ENCODE data around the gene ITPK1.

ITPK1 gene

DNA sequence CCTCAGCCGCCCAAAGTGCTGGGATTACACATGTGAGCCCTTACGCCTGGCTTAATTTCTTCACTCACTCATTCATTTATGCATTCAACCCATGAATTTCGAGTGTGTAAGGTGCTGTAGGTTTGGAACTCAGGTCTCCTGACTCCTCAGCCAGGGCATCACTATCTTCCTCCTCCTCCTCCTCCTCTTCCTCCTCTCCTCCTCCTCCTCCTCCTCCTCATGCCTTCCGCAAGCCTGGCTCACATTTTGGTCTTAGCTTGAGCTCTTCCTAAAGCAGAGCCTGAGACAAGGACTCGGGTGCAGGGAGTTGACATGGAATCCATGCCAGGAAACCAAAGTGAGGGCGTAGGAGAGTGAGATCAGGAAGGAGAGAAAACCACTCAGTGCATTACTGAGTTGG is 213.5 kb downstream of the ITPK1 start:
- TF ChIP-seq TAF1 (IDR thresholded peaks at IDR 0.05; ENCODE audit: borderline replicate concordance, insufficient read depth, low read length): no peak
- TF ChIP-seq, protein P1, sequence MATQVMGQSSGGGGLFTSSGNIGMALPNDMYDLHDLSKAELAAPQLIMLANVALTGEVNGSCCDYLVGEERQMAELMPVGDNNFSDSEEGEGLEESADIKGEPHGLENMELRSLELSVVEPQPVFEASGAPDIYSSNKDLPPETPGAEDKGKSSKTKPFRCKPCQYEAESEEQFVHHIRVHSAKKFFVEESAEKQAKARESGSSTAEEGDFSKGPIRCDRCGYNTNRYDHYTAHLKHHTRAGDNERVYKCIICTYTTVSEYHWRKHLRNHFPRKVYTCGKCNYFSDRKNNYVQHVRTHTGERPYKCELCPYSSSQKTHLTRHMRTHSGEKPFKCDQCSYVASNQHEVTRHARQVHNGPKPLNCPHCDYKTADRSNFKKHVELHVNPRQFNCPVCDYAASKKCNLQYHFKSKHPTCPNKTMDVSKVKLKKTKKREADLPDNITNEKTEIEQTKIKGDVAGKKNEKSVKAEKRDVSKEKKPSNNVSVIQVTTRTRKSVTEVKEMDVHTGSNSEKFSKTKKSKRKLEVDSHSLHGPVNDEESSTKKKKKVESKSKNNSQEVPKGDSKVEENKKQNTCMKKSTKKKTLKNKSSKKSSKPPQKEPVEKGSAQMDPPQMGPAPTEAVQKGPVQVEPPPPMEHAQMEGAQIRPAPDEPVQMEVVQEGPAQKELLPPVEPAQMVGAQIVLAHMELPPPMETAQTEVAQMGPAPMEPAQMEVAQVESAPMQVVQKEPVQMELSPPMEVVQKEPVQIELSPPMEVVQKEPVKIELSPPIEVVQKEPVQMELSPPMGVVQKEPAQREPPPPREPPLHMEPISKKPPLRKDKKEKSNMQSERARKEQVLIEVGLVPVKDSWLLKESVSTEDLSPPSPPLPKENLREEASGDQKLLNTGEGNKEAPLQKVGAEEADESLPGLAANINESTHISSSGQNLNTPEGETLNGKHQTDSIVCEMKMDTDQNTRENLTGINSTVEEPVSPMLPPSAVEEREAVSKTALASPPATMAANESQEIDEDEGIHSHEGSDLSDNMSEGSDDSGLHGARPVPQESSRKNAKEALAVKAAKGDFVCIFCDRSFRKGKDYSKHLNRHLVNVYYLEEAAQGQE (IDR thresholded peaks at IDR 0.05; ENCODE audit: insufficient read depth in 1 of 2, low read depth in 2 of 2, low read length in 2 of 2): no peak
- no peak for TF ChIP-seq FOXP2 (optimal IDR thresholded peaks at IDR 0.05; ENCODE audit: borderline replicate concordance, extremely low read depth, extremely low read length, insufficient read depth)
- no peak for TF ChIP-seq SIN3A (IDR thresholded peaks at IDR 0.05; ENCODE audit: borderline replicate concordance, insufficient read depth, low read length)
- TF ChIP-seq POLR2AphosphoS5 (IDR thresholded peaks at IDR 0.05; ENCODE audit: low read depth, low read length): no peak

DNA sequence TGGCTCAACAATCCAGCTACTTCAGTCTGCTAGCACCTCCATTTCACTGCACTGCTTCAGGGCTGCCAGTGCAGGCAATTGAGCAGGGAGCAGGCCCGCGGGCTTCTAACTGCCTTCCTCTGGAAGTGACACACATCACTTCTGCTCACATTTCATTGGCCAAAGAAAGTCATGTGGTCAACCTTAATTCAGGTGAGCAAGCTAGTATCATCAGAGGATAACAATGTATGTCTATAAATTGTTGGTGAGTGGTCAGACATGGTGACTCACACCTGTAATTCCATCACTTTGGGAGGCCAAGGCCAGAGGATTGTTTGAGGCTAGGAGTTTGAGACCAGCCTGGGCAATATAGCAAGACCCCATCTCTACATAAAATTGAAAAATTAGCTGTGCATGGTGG is 215.1 kb downstream of the ITPK1 start:
- TF ChIP-seq FOXP2 (optimal IDR thresholded peaks at IDR 0.05; ENCODE audit: borderline replicate concordance, extremely low read depth, extremely low read length, insufficient read depth) (no peak), POLR2AphosphoS5 (IDR thresholded peaks at IDR 0.05; ENCODE audit: low read depth, low read length) (no peak), TAF1 (IDR thresholded peaks at IDR 0.05; ENCODE audit: borderline replicate concordance, insufficient read depth, low read length) (no peak), SIN3A (IDR thresholded peaks at IDR 0.05; ENCODE audit: borderline replicate concordance, insufficient read depth, low read length) (no peak)
- TF ChIP-seq, protein P1 (IDR thresholded peaks at IDR 0.05; ENCODE audit: insufficient read depth in 1 of 2, low read depth in 2 of 2, low read length in 2 of 2): no peak

DNA sequence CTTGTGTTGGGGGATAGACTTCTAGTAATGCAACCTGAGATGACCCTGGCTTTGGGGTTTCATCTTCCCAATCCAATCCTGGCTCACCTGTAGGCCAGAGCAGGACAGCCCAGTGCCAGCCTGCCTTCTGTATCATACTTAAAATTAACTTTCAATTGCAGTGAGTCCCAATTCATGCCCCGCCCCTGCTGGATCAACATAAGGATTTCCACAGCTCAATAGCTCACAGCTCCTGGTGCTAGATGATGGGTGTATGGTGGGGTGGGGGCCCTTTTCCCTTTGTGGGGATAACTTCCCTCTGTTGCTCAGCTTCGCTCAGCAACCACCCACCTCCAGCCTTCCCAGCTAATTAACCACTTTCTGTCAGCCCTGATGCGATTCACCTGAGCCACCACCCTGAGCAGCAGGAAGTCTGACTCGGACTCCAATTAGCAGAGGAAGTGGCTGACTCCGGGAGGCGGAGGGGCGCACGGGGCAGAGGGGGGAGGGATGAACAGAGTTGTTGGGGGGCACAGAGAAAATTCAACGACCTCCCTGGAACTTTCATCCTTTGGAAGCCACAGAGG is 217.1 kb downstream of the ITPK1 start:
- TF ChIP-seq POLR2AphosphoS5 (IDR thresholded peaks at IDR 0.05; ENCODE audit: low read depth, low read length): no peak
- TF ChIP-seq FOXP2 (optimal IDR thresholded peaks at IDR 0.05; ENCODE audit: borderline replicate concordance, extremely low read depth, extremely low read length, insufficient read depth): no peak
- TF ChIP-seq, protein P1 (IDR thresholded peaks at IDR 0.05; ENCODE audit: insufficient read depth in 1 of 2, low read depth in 2 of 2, low read length in 2 of 2): no peak
- no peak for TF ChIP-seq SIN3A (IDR thresholded peaks at IDR 0.05; ENCODE audit: borderline replicate concordance, insufficient read depth, low read length)

DNA sequence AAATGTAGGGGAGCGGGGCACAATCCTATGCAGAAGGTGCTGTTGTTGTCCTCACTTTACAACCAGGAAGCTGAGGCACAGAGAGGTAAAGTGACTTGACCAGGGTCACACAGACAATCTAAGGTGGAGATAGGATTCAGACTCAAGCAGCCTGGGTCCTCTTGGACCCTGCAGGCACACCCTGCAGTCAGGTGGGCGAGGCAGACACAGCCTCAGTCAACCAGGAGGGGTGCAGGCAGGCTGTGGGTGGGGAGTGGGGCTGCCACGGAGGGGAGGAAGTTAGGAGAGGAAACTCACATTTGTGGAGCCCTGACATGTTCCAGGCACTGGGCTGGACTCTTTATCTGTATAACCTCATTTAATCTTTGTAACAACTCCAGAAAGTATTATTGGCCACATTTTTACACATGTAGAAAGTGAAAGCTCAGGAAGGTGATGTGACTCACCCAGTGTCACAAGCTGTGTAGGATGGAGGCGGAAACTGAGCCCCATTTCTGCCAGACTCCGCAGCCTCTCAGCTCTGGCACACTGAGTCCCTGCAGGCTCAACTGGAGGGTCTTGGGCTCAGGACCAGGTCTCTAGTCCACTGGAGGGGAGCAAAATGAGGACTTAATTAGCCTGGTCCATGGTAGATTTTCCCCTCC is 217.7 kb downstream of the ITPK1 start:
- TF ChIP-seq, protein P1 (IDR thresholded peaks at IDR 0.05; ENCODE audit: insufficient read depth in 1 of 2, low read depth in 2 of 2, low read length in 2 of 2): no peak
- TF ChIP-seq TAF1 (IDR thresholded peaks at IDR 0.05; ENCODE audit: borderline replicate concordance, insufficient read depth, low read length) (no peak), FOXP2 (optimal IDR thresholded peaks at IDR 0.05; ENCODE audit: borderline replicate concordance, extremely low read depth, extremely low read length, insufficient read depth) (no peak), POLR2AphosphoS5 (IDR thresholded peaks at IDR 0.05; ENCODE audit: low read depth, low read length) (no peak), SIN3A (IDR thresholded peaks at IDR 0.05; ENCODE audit: borderline replicate concordance, insufficient read depth, low read length) (no peak)

All from PFSK-1 (cell line).